HG02759 (cell line): ENCODE measurements around the gene LRRK1.

Experiments used
- ATAC-seq: cut with Tn5 transposase; IDR thresholded peaks from one replicate; pipeline ENCODE4 v1.9.1; 2021; ENCODE audit warnings: mild to moderate bottlenecking, moderate library complexity; ENCODE audit not compliant: unreplicated experiment

LRRK1 gene

DNA sequence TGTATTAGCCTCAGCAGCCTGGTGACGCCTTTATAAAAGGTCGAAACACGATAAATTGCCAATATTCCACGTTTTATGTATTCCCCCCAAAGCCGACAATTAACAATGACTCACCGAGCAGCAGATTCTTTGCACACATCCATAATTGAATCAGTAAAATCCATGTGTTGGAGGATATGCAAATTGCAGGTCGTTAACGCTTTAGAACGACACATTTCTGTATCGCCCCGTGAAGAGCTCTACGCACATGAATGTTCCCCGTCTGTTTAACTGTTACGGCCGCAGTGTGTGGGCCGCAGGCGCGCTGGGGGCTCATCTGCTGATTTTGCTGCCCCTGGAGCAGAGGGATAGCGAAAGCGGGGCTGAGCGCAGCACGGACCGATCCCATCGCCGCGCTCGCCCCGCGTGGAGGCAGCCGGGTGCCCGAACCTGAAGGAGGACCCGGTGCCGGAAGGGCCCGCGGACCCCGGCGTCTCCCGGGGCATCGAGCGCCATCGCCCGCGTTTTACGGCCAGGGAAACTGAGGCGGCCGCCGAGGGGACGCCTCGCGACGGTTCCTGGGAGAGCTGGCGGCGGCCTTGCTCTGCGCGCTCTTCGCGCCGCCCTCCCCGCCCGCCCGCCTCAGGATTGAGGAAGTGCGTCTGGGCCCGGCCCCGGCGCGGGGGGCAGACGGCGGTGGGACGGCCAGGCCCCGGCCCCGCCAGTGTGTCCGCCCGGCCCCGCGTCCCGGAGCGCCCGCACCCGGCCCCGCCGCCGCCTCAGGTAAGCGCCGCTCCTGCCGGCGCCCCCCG lies at the start of gene LRRK1:
Gene LRRK1 (plus strand): TSS at position 668 of the 791 bp plus-strand sequence. CDS start 5,276 bp downstream, outside the sequence.
- ATAC-seq: peak; percentile 26

GRCh38 chr15:100873029-100873677 lies 46.0 kb upstream of the LRRK1 start:
- ATAC-seq: peak; percentile 57

DNA sequence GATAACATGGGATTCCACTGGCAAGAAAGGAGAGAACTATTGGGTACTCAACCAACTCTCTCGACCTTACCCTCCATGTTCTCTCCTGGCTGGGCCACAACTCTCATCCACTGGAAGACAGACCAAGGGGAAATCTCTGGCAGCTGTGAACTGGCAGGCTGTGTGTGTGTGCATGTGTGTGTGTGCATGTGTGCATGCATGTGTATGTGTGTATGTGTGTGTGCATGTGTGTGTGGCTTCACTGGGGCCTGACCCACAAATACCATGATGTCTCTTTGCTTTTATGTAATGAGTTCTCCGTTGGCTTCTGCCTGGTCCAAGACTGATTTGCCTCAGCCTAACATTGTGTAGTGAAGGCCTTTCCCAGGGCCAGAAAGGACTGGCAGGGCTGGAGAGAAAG lies 43.7 kb upstream of the LRRK1 start:
- ATAC-seq: no peak

DNA sequence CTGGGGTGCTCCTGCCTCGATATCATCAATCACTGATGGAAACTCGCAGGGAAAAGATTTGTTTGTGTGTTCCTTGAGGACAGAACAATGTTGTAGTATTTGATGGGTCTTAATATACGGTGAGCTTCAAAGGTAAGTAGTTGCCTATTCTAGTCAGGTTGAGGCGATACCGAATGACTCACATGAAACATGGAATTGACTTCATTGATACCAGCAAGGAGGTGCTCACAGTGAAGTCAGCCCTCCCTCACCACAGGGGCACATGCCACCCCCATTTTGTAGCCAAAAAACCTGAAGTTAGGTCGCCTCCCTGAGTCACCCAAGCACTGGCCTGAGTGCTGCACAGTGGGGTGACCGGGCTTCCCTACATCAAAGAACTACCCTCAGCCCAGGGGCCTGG lies 43.2 kb upstream of the LRRK1 start:
- no peak for ATAC-seq

DNA sequence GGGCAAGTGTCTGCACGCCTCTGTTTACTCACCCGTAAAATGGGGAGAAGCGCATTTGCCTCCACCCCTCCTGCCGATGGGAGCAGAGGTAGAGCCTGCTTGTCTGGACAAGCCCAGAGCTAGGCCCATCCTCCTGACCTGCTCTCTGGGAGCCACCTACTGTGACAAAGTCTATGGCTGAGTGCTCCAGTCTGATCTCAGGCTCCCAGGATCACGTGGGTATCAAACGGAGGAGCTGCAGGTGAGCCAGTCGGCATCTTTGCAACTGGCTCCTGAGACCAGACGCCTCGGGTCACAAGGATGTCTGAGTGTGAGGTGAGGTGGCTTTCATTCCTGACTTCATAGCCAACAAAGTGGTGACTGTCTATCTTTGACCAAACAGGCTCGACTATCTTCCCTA lies 41.6 kb upstream of the LRRK1 start:
- no peak for ATAC-seq

DNA sequence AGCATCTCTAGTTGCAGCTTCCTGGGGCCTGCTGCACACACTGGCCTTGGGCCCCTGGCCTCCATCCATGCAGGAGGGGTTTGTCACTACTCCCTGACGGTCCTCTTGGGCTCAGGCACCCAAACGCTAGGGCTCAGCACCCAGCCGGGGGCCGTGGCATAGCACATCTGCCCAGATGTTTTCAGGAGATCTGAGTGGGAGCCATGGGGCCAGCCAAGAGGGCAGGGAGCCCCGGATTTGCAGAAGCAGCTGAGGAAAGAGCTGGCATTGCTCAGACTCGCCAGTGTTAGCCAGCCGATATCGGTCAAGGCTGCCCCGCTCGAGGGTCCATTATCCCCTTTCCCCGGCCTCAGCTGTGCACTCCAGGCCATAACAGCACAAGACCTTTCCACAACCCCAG lies 41.0 kb upstream of the LRRK1 start:
- ATAC-seq: no peak

DNA sequence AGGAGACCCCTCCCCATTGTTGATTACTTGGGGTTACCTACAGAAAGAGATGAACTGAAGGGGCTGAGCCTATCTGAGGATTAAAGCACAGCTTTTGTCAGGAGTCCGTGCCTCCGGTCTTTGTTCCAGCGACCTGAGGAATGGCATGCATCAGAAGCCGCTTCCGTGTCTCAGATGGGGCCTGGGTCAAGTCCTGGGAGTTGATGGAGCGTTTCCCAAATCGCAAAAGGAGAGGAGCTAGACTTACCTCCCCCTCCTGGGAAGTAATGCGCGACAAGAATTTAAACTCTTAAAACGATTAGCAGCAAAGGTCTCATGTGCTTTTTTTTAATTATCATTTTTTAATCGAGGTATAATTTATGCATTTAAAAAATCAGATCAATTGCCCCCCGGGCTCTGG lies 40.5 kb upstream of the LRRK1 start:
- ATAC-seq: no peak

- peak; percentile 49 for ATAC-seq
Measured at GRCh38 chr15:100879061-100879463, 40.1 kb upstream of the LRRK1 start.

DNA sequence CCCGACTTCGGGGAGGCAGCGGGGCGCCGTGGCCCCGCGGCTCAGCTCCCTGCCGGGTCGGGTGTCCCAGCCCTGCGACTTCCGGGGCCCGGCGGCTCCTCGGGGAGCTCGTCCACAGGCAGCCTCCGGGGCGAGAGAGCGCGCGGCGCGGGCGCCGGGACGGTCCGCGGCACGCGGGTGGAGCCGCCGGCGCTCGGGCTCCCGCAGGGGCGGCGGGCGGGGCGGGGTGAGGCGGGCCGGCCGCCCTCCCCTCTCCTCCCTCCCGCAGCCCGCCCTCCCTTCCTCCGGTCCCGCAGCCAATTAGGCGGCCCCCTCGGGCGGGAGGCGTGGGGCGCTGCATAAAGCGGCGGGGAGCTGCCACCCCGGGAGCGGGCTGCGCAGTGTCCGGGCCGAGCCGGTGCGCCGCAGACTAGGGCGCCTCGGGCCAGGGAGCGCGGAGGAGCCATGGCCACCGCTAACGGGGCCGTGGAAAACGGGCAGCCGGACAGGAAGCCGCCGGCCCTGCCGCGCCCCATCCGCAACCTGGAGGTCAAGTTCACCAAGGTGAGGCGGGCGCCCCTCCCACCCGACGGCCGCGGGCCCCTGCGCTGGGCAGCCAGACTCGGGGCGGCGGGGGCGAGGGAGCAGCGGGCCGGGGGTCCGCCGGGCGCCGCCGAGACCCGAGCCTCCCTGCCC lies 39.6 kb upstream of the LRRK1 start, which contains the start of gene ALDH1A3:
Gene ALDH1A3 (plus strand): TSS at position 368 of the 675 bp plus-strand sequence. CDS start 77 bp downstream, at position 445.
- peak; percentile 53 for ATAC-seq

DNA sequence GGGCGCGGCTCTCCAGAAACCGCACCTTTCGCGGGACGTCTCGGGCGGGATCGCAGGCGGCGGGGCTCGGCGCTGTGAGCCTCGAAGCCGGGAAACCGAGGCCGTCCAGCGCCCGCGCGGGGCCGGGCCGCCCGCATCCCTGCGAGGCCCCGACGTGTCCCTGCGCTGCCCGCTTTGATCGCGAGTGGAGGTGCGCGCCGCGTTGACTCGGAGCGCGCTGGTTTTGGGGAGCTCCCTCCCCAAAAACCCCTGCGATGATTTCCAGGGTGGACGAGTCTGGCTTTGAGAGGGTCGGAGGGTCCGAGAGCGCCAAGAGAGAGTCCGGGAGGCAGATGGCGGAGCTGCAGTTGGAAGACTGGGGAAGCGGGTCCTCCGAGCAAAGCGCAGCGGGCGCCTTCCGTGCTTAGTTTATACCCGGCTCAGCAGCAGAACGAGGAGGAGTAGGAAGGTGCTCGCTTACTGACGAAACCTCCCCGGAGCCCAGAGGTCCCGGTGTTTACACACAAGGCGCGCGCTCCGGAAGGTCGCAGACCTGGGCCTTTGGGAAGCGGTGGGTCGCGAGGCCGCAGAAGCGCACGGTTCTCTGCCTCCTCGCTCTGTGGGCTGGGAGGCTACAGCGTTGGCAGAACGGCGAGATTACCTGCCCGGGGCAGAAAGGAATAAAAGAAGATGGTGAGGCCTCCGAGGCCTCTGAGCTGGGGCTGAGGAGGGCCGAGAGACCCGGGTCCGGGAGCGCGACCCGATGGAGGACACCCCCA lies 38.8 kb upstream of the LRRK1 start:
- ATAC-seq: no peak

DNA sequence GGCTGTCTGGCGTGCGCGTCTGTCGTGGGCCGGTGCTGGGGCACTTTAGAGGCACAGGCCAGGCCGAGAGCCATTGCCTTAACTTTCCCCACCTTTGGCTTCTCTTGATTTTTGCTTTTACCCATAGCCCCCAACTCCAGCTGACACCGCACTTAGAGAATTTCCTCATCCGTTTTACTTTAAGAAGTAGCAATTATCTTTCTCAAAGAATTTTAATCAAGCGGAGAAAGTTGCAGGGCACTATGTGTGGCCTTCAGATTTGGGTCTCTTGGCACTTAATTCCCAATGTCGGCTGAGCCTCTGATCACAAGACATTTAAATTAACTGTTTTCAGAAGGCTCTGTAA lies 38.3 kb upstream of the LRRK1 start:
- ATAC-seq: no peak

DNA sequence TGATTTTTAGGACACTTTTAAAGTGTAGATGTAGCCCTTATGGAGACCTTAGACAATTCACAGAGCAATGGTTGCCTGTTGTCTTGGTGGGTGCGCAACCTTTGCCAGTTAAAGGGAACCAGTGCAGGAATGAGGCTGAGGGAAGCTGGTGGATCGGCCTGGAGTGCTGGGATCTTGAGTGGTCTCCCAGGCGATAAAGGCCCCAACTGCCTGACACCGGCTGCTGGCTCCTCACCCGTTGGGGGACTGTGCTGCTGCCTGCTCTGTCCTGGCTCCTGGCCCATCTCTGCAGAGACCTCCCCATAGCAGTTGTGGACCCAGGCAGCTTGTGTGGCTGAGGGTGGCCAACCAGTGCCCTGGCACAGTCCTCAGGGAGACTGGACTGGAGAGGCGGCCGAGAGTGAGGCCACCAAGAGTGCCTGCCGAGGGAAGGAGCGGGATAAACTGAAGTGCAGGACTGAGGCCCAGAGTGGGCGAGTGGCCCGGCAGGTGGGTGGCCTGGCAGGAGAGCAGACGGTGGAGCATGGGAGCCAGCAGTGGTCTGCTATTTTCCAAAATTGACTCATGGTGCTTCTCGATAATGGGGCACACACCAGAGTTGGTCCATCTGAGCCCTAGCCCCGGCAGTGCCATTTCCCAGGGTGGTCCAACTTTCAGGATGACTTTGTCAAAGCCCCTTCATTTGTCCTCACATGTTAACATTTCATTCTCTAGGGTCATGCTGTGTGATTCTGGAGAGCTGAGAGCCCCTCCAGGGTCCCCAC lies 37.4 kb upstream of the LRRK1 start:
- ATAC-seq: no peak

GRCh38 chr15:100885116-100885515 lies 34.0 kb upstream of the LRRK1 start:
- ATAC-seq: no peak

- ATAC-seq: no peak
Measured at GRCh38 chr15:100885811-100886210, 33.3 kb upstream of the LRRK1 start.

DNA sequence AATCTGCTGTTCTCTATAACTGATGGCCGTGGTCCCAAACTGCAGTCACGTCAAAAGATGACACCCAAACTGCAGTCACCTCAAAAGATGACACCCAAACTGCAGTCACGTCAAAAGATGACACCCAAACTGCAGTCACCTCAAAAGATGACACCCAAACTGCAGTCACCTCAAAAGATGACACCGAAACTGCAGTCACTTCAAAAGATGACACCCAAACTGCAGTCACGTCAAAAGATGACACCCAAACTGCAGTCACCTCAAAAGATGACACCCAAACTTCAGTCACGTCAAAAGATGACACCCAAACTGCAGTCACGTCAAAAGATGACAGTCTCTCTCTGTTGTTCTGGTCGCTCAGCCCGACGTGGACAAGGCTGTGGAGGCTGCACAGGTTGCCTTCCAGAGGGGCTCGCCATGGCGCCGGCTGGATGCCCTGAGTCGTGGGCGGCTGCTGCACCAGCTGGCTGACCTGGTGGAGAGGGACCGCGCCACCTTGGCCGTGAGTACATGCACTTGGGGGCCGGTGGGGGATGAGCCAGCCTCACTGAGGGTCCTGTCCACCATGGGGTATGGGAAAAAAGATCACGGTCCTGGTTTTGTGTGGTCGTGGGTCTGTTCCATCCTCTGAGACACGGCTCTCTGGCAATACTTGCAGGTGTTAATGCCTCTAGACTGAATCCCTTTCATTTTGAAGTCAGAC lies 31.8 kb upstream of the LRRK1 start:
- ATAC-seq: no peak

DNA sequence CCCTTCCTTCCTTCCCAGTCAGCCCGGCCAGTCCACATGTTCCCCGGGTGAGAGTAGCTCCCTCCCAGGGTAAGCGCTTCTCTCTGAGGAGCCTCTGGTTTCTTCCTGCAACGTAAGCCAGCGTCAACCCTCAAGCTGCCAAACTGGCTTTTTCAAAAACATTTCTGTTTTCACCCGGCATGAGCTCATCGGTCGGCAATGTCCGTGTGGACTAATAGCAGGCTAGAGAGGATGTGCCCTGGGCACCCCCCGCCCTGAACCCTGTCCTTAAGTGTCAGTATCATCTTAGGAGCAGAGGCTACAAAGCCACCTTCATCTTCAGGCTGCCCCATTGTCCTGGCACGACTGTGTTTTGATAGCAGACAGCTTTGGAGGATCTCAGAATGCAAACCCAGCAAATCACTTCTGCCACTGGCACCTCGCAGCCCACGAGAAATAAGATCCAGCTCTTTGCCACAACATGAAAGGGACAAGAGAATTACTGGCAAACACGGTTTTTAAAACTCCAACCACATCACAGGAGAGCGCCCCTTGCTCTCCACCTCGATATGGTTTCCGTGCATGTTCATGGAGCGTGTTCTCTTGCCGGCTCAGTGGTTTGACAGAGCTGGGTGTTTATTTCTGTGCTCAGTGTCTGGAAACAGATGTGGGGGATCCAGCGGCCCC lies 29.6 kb upstream of the LRRK1 start:
- no peak for ATAC-seq

DNA sequence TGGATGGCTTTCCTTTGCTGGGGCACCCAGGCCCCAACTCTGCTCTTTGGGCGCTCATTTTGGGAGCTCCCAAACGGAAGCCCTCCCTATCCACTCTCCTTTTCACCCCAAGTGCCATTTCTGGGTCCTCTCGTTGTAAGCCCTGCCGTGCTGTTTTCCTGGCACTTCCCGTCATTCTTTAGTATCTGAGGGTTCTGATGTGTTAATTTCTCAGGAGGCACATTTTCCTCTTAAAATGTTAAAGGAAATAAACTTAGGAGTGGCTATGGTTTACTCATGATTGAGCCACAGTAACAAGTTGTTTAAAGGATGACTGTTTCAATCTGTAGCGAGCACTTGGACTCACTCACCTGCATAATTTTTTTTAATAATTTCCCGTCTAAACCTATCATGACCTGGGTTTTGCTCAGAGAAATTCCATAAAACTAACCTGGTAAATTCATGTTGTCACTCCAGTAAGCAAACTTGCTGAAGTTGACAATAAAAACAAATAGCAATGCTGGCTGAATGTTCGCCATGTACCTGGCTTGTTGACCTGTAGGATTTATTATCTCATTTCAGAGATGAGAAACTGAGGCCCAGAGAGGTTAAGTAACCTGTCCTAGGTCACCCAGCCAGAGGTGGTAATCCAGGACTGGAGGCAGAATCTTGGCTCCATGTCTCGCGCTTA lies 29.0 kb upstream of the LRRK1 start:
- ATAC-seq: no peak

GRCh38 chr15:100890850-100891249 lies 28.3 kb upstream of the LRRK1 start:
- ATAC-seq: no peak
